Upper lobe of right lung (tissue), 1 donor: ENCODE results near the gene PPP1R3G. TPM values are rescaled to one million over a fixed set of nuclear protein-coding genes. Genes with fewer than 3 reads are reported as not detected.
"Not testable (repeated sequence)": the region's sequence is repeated elsewhere in the genome, so short reads cannot be mapped to it uniquely, and the experiment has no call there.

ENCODE experiments used
- ATAC-seq: fragments of 200-7000 bp; cut with Tn5 transposase; one replicate; pipeline ENCODE4 v1.9.1; 2020; ENCODE audit warnings: mild to moderate bottlenecking, moderate library complexity
- DNase-seq: peaks from one replicate; pipeline ENCODE4 v3.0.0-alpha.2; 2020
- H3K27ac ChIP-seq: fragments of 200-600 bp; one replicate; pipeline ENCODE4 v1.8.0; 2022
- H3K27me3 ChIP-seq: fragments of 200-600 bp; one replicate; pipeline ENCODE4 v1.8.0; 2022; ENCODE audit warnings: mild to moderate bottlenecking
- H3K36me3 ChIP-seq: fragments of 200-600 bp; one replicate; pipeline ENCODE4 v1.8.0; 2022
- H3K4me1 ChIP-seq: fragments of 200-600 bp; one replicate; pipeline ENCODE4 v1.8.0; 2022
- H3K4me3 ChIP-seq: fragments of 200-600 bp; one replicate; pipeline ENCODE4 v1.8.0; 2022; ENCODE audit warnings: mild to moderate bottlenecking
- H3K9me3 ChIP-seq: fragments of 200-600 bp; one replicate; pipeline ENCODE4 v1.8.0; 2022
- CTCF ChIP-seq: fragments of 200-600 bp; IDR thresholded peaks from one replicate; pipeline ENCODE4 v1.8.0; 2022; ENCODE audit warnings: antibody characterized with exemption
- intact Hi-C: fragments of 100-400 bp; cut with DNase I; formaldehyde crosslinking; loops from one replicate; pipeline ENCODE4 v1.11.0; 2022
- total RNA-seq: library from RNA; stranded (reverse); fragmentation: NEBNext Ultra II Directional; extraction: Animal tissue kit (Norgen Biotek cat#: 25700); gene quantifications from one replicate; pipeline ENCODE4 v1.2.1, GENCODE V29; 2021
- donor health status: DM: no; HTN: yes; CAD: no; lungs with severe emphysema.

Gene PPP1R3G
- total RNA-seq, 1 donor from 2014 or later = 0.46 TPM

DNA sequence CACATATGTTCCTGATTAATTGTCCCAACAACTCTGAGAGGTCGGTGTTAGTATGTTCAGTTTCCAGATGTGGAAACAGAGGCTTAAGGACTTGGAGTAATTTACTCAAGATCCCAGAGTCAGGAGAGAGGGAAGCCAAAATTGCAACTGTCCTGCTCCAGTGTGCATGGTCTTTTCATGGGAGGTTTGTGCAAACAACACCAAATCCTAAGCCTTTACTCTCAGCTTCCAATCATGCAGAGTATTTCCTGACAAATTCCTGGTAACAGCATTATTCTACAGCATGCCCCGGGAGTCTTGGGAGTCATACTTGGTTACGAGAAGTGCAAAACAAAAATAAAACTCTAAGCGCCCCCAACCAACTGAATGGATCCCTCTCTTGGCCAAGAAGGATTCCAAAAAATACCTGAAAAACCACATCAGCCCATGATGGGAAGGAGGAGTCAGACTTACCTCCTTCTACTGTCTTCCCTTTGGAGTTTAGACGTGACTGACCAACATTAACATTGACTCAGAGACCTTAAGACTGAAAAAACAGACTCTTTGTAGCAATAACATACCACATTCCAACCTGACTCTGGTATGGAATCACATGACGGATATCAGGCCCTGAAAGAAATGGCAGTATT, 30.8 kb upstream of the PPP1R3G start:
- Histone ChIP-seq H3K9me3 (no peaks in the 10 kb centered on the region), H3K27ac (no peak overlapping the region), H3K4me3 (no peak overlapping the region), H3K27me3 (no peaks in the 10 kb centered on the region), H3K4me1 (no peaks in the 10 kb centered on the region), H3K36me3 (no peaks in the 10 kb centered on the region)
- ATAC-seq = no peak
- DNase-seq = no peak
- no peak for TF ChIP-seq CTCF
- intact Hi-C loops = no loop called here

GRCh38 chr6:5055118-5055517, 30.0 kb upstream of the PPP1R3G start:
- Histone ChIP-seq H3K9me3 (no peaks in the 10 kb centered on the region), H3K4me1 (no peaks in the 10 kb centered on the region), H3K27ac (no peak overlapping the region), H3K36me3 (no peaks in the 10 kb centered on the region), H3K4me3 (no peak overlapping the region), H3K27me3 (no peaks in the 10 kb centered on the region)
- no peak for DNase-seq
- intact Hi-C loops = no loop called here
- ATAC-seq = no peak
- TF ChIP-seq CTCF = no peak

GRCh38 chr6:5058254-5058653, 26.9 kb upstream of the PPP1R3G start:
- no peaks in the 10 kb centered on the region for H3K4me1 ChIP-seq
- no peak overlapping the region for H3K4me3 ChIP-seq
- TF ChIP-seq CTCF = no peak
- DNase-seq (no peak), ATAC-seq (no peak)
- no peak overlapping the region for H3K27ac ChIP-seq
- no peaks in the 10 kb centered on the region for H3K36me3 ChIP-seq
- no peaks in the 10 kb centered on the region for H3K27me3 ChIP-seq
- no peaks in the 10 kb centered on the region for H3K9me3 ChIP-seq
- intact Hi-C loops = no loop called here

- H3K27ac ChIP-seq = no peak overlapping the region
- H3K36me3 ChIP-seq = no peaks in the 10 kb centered on the region
- no peaks in the 10 kb centered on the region for H3K9me3 ChIP-seq
- TF ChIP-seq CTCF = no peak
- no peaks in the 10 kb centered on the region for H3K4me1 ChIP-seq
- no peak overlapping the region for H3K4me3 ChIP-seq
- intact Hi-C loops = no loop called here
- DNase-seq (no peak), ATAC-seq (no peak)
- no peaks in the 10 kb centered on the region for H3K27me3 ChIP-seq
Measured at GRCh38 chr6:5059036-5059896, 25.9 kb upstream of the PPP1R3G start.

DNA sequence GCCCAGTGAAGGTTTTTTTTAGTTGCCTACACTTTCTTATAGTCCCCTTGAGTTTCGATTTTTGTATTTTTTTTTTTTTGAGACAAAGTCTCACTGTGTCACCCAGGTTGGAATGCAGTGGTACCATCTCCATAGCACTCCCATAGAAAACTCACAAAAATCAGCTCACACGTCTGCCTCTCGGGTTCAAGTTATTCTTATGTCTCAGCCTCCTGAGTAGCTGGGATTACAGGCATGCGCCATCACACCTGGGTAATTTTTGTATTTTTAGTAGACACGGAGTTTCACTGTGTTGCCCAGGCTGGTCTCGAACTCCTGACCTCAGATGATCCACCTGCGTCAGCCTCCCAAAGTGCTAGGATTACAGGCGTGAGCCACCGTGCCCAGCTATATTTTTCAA, 24.7 kb upstream of the PPP1R3G start:
- H3K4me3 ChIP-seq, H3K4me1 ChIP-seq, intact Hi-C loops, H3K27ac ChIP-seq, H3K27me3 ChIP-seq, ATAC-seq, DNase-seq, H3K36me3 ChIP-seq, H3K9me3 ChIP-seq: not testable (repeated sequence)

DNA sequence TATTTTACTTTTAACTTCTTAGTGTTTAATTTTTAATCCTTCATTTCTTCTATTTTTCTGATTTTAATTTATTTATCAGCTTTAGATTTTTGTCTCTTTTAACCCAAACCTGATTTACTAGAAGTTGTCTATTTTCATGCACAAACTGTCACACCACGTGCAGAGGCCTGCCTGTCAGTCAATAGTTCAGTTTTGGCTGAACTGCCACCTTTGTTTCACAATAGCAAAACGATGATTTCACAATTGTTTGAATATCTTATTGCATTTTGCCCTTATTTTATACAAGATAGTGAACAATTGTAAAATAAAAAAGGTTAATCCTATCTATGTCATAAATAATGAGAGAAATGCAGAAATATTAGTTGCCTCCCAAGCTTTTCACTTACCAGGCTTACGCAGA, 24.0 kb upstream of the PPP1R3G start:
- Histone ChIP-seq H3K36me3 (no peaks in the 10 kb centered on the region), H3K4me3 (no peak overlapping the region), H3K4me1 (no peaks in the 10 kb centered on the region), H3K27ac (no peak overlapping the region), H3K27me3 (no peaks in the 10 kb centered on the region), H3K9me3 (no peaks in the 10 kb centered on the region)
- ATAC-seq (no peak), DNase-seq (no peak)
- no peak for TF ChIP-seq CTCF
- intact Hi-C loops = no loop called here
